Placental pericyte (primary cell): ENCODE data around the gene SLC38A7. TPM values are rescaled to one million over a fixed set of nuclear protein-coding genes. Genes with fewer than 3 reads are reported as not detected.

ENCODE experiments used
- total RNA-seq: library from RNA; depleted of rRNA; stranded (reverse); fragments of >200 nt; gene quantifications from 2 replicates; pipeline ENCODE4 v1.2.3, GENCODE V29; 2012

Gene SLC38A7
- total RNA-seq = 37.5 and 53.4 TPM in 2 replicates

GRCh38 chr16:58684354-58685083 lies at the start of gene SLC38A7:
TSS of gene SLC38A7 (minus strand) at chr16:58684770. CDS start at chr16:58680126, 4,644 bp downstream.

GRCh38 chr16:58733671-58734458 lies 49.3 kb upstream of the SLC38A7 start, which contains the start of gene GOT2:
TSS of gene GOT2 (minus strand) at chr16:58734316. CDS start at chr16:58734228, 88 bp downstream.

GRCh38 chr16:58629733-58630640 lies 54.6 kb downstream of the SLC38A7 start, which contains the start of gene CNOT1:
TSS of gene CNOT1 (minus strand) at chr16:58629826. CDS start at chr16:58599337, 30,489 bp downstream.

Other genes starting within 250 kb of the SLC38A7 start
- gene NDRG4, start 184.6 kb downstream of the SLC38A7 start, total RNA-seq = 1.1 and 5.6 TPM in 2 replicates
- gene SETD6, start 169.3 kb downstream of the SLC38A7 start, total RNA-seq = 10.5 and 14.2 TPM in 2 replicates
- gene CNOT1, start 54.9 kb downstream of the SLC38A7 start, total RNA-seq = 123 and 156 TPM in 2 replicates
- 45.5 and 66.6 TPM in 2 replicates for gene GOT2, start 49.5 kb upstream of the SLC38A7 start, total RNA-seq